HepG2 (cell line): ENCODE results near the gene DEPDC5. TPM values are rescaled to one million over a fixed set of nuclear protein-coding genes. Genes with fewer than 3 reads are reported as not detected.

Experiments
- AGO2 ChIP-seq: fragments of 200-400 bp; formaldehyde crosslinking; optimal IDR thresholded peaks from 2 replicates; pipeline ENCODE3; 2017; ENCODE audit warnings: mild to moderate bottlenecking, low read depth, low read length, moderate library complexity
- CHCHD3 ChIP-seq: sonication (generic); formaldehyde crosslinking; IDR thresholded peaks from 2 replicates; pipeline ENCODE4 v1.8.0; 2022; ENCODE audit warnings: mild to moderate bottlenecking, missing genetic modification reagents, moderate library complexity
- ELF3 ChIP-seq: IDR thresholded peaks from 2 replicates; pipeline ENCODE4 v1.6.1; 2016; ENCODE audit warnings: missing genetic modification reagents, missing compliant biosample characterization
- MYNN ChIP-seq: sonication (generic); formaldehyde crosslinking; IDR thresholded peaks from 2 replicates; pipeline ENCODE4 v1.4.0; 2020; ENCODE audit warnings: mild to moderate bottlenecking, low read depth, missing genetic modification reagents
- NRL ChIP-seq: sonication (generic); formaldehyde crosslinking; IDR thresholded peaks from 2 replicates; pipeline ENCODE4 v1.5.0; 2020; ENCODE audit warnings: missing genetic modification reagents, mild to moderate bottlenecking, moderate library complexity, borderline replicate concordance
- PITX1 ChIP-seq: sonication (generic); formaldehyde crosslinking; IDR thresholded peaks from 2 replicates; pipeline ENCODE4 v1.5.1; 2020; ENCODE audit warnings: mild to moderate bottlenecking, missing genetic modification reagents
- POLR2A ChIP-seq, 2 experiments: IDR thresholded peaks; 2 replicates each; pipeline ENCODE4 v1.6.1; 2011; ENCODE audit warnings: low read depth in 2 of 2, low read length in 2 of 2, mild to moderate bottlenecking in 1 of 2, moderate library complexity in 1 of 2; ENCODE audit not compliant: insufficient read depth in 1 of 2
- SALL2 ChIP-seq: sonication (generic); formaldehyde crosslinking; IDR thresholded peaks from 2 replicates; pipeline ENCODE4 v1.8.1; 2023; ENCODE audit warnings: mild to moderate bottlenecking, missing genetic modification reagents, inconsistent platforms
- SMAD1 ChIP-seq: sonication (generic); formaldehyde crosslinking; IDR thresholded peaks from 2 replicates; pipeline ENCODE4 v1.4.0; 2020; ENCODE audit warnings: missing genetic modification reagents, low read depth, mild to moderate bottlenecking, borderline replicate concordance
- TAF15 ChIP-seq: fragments of 200-400 bp; formaldehyde crosslinking; IDR thresholded peaks from one replicate; pipeline ENCODE4 v1.6.1; 2018; ENCODE audit warnings: mild to moderate bottlenecking, low read depth, low read length; ENCODE audit not compliant: poor library complexity, severe bottlenecking
- TBL1XR1 ChIP-seq: fragments of 150-350 bp; IDR thresholded peaks from 2 replicates; pipeline ENCODE4 v1.6.1; 2014; ENCODE audit warnings: borderline replicate concordance, low read length; ENCODE audit not compliant: partially characterized antibody
- ZNF230 ChIP-seq: sonication (generic); formaldehyde crosslinking; IDR thresholded peaks from 2 replicates; pipeline ENCODE4 v1.4.0; 2020; ENCODE audit warnings: mild to moderate bottlenecking, missing genetic modification reagents
- ZNF501 ChIP-seq: sonication (generic); formaldehyde crosslinking; IDR thresholded peaks from 2 replicates; pipeline ENCODE4 v1.5.1; 2020; ENCODE audit warnings: mild to moderate bottlenecking, moderate library complexity, missing genetic modification reagents
- ZNF547 ChIP-seq: sonication (generic); formaldehyde crosslinking; IDR thresholded peaks from 2 replicates; pipeline ENCODE4 v1.5.1; 2020; ENCODE audit warnings: mild to moderate bottlenecking, missing genetic modification reagents
- ZNF709 ChIP-seq: sonication (generic); formaldehyde crosslinking; IDR thresholded peaks from 2 replicates; pipeline ENCODE4 v1.5.0; 2020; ENCODE audit warnings: mild to moderate bottlenecking, missing genetic modification reagents
- ZNF772 ChIP-seq: sonication (generic); formaldehyde crosslinking; IDR thresholded peaks from 2 replicates; pipeline ENCODE4 v1.5.0; 2020; ENCODE audit warnings: mild to moderate bottlenecking, missing genetic modification reagents
- ZNF883 ChIP-seq: sonication (generic); formaldehyde crosslinking; IDR thresholded peaks from 2 replicates; pipeline ENCODE4 v1.5.1; 2020; ENCODE audit warnings: mild to moderate bottlenecking, missing genetic modification reagents; ENCODE audit errors: not compliant biosample characterization
- ZNF891 ChIP-seq: sonication (generic); formaldehyde crosslinking; IDR thresholded peaks from 2 replicates; pipeline ENCODE4 v1.5.0; 2020; ENCODE audit warnings: mild to moderate bottlenecking, missing genetic modification reagents
- polyA plus RNA-seq, 8 experiments: library from polyadenylated mRNA; depleted of rRNA in 3 of 8; stranded (reverse) in 7 of 8; unstranded in 1 of 8; fragments of >200 nt; fragmentation: Illumina TruSeq in 4 of 8; extraction: Trizol in 4 of 8; gene quantifications; 2 replicates each; pipeline versions ENCODE4 v1.2.1 to v1.2.3, GENCODE V29; 2011 to 2016; ENCODE audit warnings: low read depth in 4 of 8, missing spikeins in 1 of 8, mixed read lengths in 1 of 8; ENCODE audit not compliant: insufficient read depth in 1 of 8
- total RNA-seq, 5 experiments: library from RNA; depleted of rRNA; stranded (reverse); fragments of >200 nt; fragmentation: Illumina TruSeq; extraction: Trizol; gene quantifications; 2 replicates each; pipeline ENCODE4 v1.2.3, GENCODE V29; 2016; ENCODE audit warnings: low read depth in 1 of 5
- TF ChIP-seq, protein P1 (sequence below): sonication (generic); formaldehyde crosslinking; IDR thresholded peaks from 2 replicates; pipeline ENCODE4 v1.8.0; 2023; ENCODE audit warnings: mild to moderate bottlenecking, missing genetic modification reagents
- TF ChIP-seq, protein P2 (sequence below): sonication (generic); formaldehyde crosslinking; IDR thresholded peaks from 2 replicates; pipeline ENCODE4 v1.5.1; 2020; ENCODE audit warnings: mild to moderate bottlenecking, missing genetic modification reagents, moderate library complexity
- TF ChIP-seq, protein P3 (sequence below): sonication (generic); formaldehyde crosslinking; IDR thresholded peaks from 2 replicates; pipeline ENCODE4 v1.5.0; 2020; ENCODE audit warnings: missing genetic modification reagents, mild to moderate bottlenecking, borderline replicate concordance

DEPDC5 gene
- total and polyA plus RNA-seq, 2 of the 13 experiments (the other 11 are each of a cell fraction or from before 2014, with no cell fraction given), result 9.8 to 12.4 TPM

DNA sequence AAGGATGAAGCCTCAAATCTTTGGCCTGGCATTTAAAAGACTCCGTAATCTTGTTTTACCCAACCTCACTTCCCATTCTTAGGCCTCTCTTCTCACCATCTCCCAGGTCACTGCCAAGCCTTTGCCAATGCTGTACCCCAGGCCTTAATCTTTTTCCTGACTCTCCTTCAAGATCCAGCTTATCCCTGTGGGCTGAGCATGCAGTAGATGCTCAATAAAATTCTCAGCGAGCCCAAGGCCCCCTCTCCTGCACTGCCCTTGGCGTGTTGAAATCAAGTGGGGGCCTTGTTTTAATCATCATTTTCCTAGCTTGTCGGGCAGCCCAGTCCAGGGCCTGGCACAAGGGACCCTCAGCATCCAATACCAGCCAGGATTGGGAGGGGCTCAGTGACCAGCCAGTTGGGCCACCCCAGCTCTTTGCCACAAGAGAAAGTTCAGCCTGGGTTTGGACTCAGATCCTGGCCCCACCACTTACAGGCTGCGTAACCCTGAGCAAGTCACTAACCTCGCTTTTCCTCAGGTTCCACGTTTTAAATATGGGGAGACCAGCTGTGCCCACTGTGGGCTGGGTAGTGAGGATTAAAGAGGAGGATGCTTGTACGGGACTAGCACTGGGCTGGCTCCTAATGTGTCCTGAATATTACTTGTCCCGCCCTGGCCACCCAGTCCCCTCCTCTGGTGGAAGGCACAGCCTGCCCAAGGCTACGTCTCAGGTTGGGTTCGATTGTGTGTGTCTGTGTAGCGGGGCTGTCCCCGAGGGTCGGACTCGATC lies 189.6 kb downstream of the DEPDC5 start (continued):
- TF ChIP-seq CHCHD3 (CRISPR knock-in tag) (0 out of 2 replicates have a peak, but pooled peaks have one; percentile 16), ZNF891 (CRISPR knock-in tag) (0 out of 2 replicates have a peak, but pooled peaks have one; percentile 13), POLR2A (IDR thresholded peaks at IDR 0.05; ENCODE audit: insufficient read depth in 1 of 2, low read depth in 2 of 2, low read length in 2 of 2) (peak in 1 of 2 experiments; percentile 52; a peak in 2 of 4 replicates), TAF15 (no peak), ZNF709 (CRISPR knock-in tag) (0 out of 2 replicates have a peak, but pooled peaks have one; percentile 69), SALL2 (CRISPR knock-in tag) (0 out of 2 replicates have a peak, but pooled peaks have one; percentile 1), TBL1XR1 (no peak), ZNF501 (CRISPR knock-in tag) (0 out of 2 replicates have a peak, but pooled peaks have one; percentile 10), ZNF230 (CRISPR knock-in tag) (0 out of 2 replicates have a peak, but pooled peaks have one; percentile 22), AGO2 (peak; percentile 29), SMAD1 (CRISPR knock-in tag) (0 out of 2 replicates have a peak, but pooled peaks have one; percentile 27), ZNF547 (CRISPR knock-in tag) (peak; percentile 58; the same call in 1 of the 2 replicates), ELF3 (CRISPR knock-in tag) (0 out of 2 replicates have a peak, but pooled peaks have one; percentile 6), PITX1 (CRISPR knock-in tag) (no peak), NRL (peak; percentile 50; the same call in 1 of the 2 replicates), MYNN (CRISPR knock-in tag) (no peak), ZNF883 (CRISPR knock-in tag) (peak; percentile 12), ZNF772 (CRISPR knock-in tag) (0 out of 2 replicates have a peak, but pooled peaks have one; percentile 8)
- TF ChIP-seq, protein P1, sequence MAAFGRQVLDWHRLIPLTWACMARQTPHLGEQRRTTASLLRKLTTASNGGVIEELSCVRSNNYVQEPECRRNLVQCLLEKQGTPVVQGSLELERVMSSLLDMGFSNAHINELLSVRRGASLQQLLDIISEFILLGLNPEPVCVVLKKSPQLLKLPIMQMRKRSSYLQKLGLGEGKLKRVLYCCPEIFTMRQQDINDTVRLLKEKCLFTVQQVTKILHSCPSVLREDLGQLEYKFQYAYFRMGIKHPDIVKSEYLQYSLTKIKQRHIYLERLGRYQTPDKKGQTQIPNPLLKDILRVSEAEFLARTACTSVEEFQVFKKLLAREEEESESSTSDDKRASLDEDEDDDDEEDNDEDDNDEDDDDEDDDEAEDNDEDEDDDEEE, result 0 out of 2 replicates have a peak, but pooled peaks have one; percentile 26
- TF ChIP-seq, protein P2, sequence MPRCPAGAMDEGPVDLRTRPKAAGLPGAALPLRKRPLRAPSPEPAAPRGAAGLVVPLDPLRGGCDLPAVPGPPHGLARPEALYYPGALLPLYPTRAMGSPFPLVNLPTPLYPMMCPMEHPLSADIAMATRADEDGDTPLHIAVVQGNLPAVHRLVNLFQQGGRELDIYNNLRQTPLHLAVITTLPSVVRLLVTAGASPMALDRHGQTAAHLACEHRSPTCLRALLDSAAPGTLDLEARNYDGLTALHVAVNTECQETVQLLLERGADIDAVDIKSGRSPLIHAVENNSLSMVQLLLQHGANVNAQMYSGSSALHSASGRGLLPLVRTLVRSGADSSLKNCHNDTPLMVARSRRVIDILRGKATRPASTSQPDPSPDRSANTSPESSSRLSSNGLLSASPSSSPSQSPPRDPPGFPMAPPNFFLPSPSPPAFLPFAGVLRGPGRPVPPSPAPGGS (CRISPR knock-in tag), result peak; percentile 67; the same call in 1 of the 2 replicates
- TF ChIP-seq, protein P3, sequence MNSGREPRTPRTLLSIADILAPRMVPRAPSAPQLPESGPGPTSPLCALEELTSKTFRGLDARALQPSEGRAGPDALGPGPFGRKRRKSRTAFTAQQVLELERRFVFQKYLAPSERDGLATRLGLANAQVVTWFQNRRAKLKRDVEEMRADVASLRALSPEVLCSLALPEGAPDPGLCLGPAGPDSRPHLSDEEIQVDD, result 0 out of 2 replicates have a peak, but pooled peaks have one; percentile 39
